T-helper 2 cell treated with Interferon-gamma antibody and Interleukin-4, amounts not matched to agents 5 μg/mL and 100 μg/mL, for 36 hours (primary cell): Measurements from ENCODE around the gene CFAP44.
"Not testable (repeated sequence)": the region's sequence is repeated elsewhere in the genome, so short reads cannot be mapped to it uniquely, and the experiment has no call there.

Experiments used
- DNase-seq: peaks from one replicate; pipeline ENCODE4 v3.0.0; 2021; ENCODE audit warnings: low spot score
- H3K27ac Mint-ChIP-seq: one replicate; pipeline ENCODE4 v1.8.0; 2021; ENCODE audit warnings: mild to moderate bottlenecking, mixed read lengths
- H3K27me3 Mint-ChIP-seq: one replicate; pipeline ENCODE4 v1.8.0; 2021; ENCODE audit warnings: low read depth, mixed read lengths
- H3K36me3 Mint-ChIP-seq: one replicate; pipeline ENCODE4 v1.8.0; 2021; ENCODE audit warnings: low read depth, mixed read lengths
- H3K4me1 Mint-ChIP-seq: one replicate; pipeline ENCODE4 v1.8.0; 2021; ENCODE audit warnings: low read depth, mixed read lengths
- H3K4me3 Mint-ChIP-seq: one replicate; pipeline ENCODE4 v1.8.0; 2022; ENCODE audit warnings: mild to moderate bottlenecking, moderate library complexity, mixed read lengths
- H3K9me3 Mint-ChIP-seq: one replicate; pipeline ENCODE4 v1.8.0; 2021; ENCODE audit warnings: mixed read lengths

CFAP44 gene, protein sequence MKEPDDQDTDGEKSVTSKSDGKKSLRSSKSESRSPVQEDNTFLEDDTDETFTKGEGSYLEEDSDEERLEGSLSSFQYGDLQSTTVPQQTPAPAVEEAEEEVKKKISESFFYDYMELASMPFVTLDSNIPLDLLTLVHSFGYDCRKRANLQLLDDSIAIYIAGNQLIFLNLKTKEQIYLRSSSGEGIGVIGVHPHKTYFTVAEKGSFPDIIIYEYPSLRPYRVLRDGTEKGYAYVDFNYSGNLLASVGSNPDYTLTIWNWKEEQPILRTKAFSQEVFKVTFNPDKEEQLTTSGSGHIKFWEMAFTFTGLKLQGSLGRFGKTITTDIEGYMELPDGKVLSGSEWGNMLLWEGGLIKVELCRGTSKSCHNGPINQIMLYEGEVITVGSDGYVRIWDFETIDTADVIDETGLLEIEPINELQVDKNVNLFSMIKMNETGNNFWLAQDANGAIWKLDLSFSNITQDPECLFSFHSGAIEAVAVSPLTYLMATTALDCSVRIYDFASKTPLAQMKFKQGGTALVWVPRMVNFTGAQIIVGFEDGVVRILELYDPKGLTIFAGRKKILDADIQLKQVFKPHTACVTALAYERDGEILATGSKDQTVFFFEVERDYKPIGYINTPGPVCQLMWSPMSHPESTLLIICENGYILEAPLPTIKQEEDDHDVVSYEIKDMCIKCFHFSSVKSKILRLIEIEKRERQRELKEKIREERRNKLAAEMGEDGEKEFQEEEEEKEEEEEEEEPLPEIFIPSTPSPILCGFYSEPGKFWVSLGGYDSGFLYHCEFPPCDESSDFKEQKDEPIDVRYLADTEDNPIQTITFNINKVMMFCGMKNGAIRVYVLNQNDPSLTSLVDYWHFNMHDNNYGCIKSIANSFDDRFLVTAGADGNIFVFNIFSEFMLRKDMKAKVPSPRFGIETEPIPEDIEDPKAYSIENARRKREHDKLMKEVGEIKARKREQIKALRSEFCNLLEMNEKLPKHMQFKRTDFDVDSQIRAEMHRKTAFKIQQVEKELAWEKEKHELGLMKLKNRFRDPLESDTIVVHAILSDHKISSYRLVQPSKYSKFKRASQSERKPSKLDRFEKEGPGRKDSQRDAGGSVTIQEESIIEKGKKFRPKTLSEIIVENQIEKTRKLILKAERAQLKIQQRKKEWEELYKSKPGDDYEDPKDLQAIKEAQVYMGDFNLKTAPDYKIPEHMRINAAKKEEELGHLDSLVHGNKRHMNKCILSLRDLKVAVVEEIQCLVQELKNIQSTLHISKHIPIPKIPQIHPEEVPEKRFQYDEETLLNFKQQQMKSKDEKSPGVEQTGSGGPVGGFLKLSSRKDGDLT (N-terminal part only)

DNA sequence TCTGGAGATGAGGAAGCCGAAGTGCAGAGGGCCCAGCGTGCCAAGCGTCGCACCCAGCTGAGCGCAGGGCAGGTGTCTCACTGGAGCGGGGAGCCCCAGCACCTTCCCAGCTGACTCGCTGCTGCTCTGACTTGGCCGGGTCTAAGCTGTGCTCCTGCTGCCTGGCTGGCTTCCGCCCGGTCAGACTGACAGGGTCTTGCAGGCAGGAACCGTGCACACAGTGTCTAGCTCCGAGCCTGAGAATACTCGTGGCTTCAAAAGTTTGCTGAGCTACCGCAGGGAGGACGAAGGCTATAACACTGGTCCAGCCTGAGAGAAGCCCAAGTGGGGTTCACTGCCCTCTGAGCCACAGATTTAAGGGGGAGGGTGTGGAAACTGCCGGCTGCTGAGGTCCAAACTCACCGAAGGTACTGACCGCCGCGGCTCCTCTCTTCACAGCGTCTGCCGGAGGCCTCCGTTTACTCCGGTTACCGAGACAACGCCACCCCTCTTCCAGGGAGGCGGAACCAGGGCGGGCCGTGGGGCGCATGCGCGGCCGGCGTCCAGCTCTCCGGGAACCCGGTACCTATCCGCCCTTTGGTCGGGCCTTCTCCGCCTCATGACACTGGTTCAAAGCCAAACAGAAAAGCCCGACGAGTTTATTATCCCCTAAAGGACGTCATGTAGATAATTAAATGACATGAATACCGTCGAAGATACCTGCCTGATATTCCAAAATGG is at the start of gene CFAP44:
CFAP44 (minus strand) TSS at position 443 of the 720 bp plus-strand sequence. CDS start 7,829 bp downstream, outside the sequence.
- H3K4me3 Mint-ChIP-seq, result peak within 1 kb of the TSS; percentile 7
- H3K4me1 Mint-ChIP-seq, result no peaks in the 10 kb centered on the region
- no peak within 1 kb of the TSS for H3K27ac Mint-ChIP-seq
- no peaks in the 10 kb centered on the region for H3K27me3 Mint-ChIP-seq
- peak; percentile 40 for DNase-seq
- H3K36me3 Mint-ChIP-seq, result no peaks in the 10 kb centered on the region
- H3K9me3 Mint-ChIP-seq, result no peaks in the 10 kb centered on the region

- H3K27me3 Mint-ChIP-seq, result no peaks in the 10 kb centered on the region
- H3K9me3 Mint-ChIP-seq, result peaks cover 8% of the 10 kb centered on the region
- no peak overlapping the region for H3K4me3 Mint-ChIP-seq
- H3K27ac Mint-ChIP-seq, result peak overlapping the region; percentile 7
- peaks cover 7% of the 10 kb centered on the region for H3K4me1 Mint-ChIP-seq
- H3K36me3 Mint-ChIP-seq, result peaks cover 14% of the 10 kb centered on the region
- DNase-seq, result no peak
Measured at GRCh38 chr3:113485161-113485609, 43.9 kb upstream of the CFAP44 start.

DNA sequence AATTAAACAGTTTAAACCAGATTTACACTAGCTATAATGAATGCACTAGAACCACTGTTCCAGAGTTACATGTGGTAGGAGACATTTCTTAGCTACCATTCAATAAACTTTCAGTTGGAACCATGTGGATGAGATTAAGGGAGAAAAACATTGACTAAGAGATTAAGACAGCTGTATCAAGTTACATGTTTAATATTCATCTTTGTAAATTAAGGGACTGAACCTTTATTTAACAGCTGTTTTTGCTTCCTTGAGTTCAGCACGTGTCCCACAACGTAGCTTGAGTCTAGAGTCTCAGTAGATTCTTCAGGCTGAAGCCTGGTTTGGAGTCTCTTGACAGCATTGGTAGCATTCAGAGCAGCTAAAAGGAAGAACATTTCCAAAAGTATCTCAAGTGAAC is 27.2 kb upstream of the CFAP44 start:
- Mint-ChIP-seq H3K27me3 (no peaks in the 10 kb centered on the region), H3K36me3 (peaks cover 33% of the 10 kb centered on the region), H3K4me1 (no peaks in the 10 kb centered on the region), H3K27ac (no peak overlapping the region), H3K9me3 (peaks cover 6% of the 10 kb centered on the region), H3K4me3 (no peak overlapping the region)
- DNase-seq, result no peak

DNA sequence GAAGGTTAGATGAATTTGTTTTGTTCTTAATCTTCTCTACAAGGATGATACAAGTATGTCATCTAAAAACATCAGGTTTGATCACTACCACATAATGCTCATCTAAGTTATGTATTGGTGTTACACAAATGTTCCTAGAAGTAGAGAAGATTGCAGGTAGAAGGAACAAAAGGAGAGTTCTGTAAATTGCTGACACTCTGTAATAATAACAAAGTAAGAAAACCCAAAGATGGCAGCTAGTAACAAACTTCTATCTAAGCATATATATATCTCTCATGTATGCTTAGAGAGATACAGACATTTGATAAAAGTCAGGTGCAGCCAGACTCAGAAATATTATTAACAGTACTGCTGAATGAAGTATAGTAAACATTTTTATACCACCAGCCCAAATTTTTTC is 20.2 kb upstream of the CFAP44 start:
- no peak overlapping the region for H3K4me3 Mint-ChIP-seq
- H3K36me3 Mint-ChIP-seq, result peaks cover 51% of the 10 kb centered on the region
- no peaks in the 10 kb centered on the region for H3K27me3 Mint-ChIP-seq
- H3K4me1 Mint-ChIP-seq, result no peaks in the 10 kb centered on the region
- DNase-seq, result no peak
- H3K9me3 Mint-ChIP-seq, result peaks cover 8% of the 10 kb centered on the region
- H3K27ac Mint-ChIP-seq, result no peak overlapping the region

DNA sequence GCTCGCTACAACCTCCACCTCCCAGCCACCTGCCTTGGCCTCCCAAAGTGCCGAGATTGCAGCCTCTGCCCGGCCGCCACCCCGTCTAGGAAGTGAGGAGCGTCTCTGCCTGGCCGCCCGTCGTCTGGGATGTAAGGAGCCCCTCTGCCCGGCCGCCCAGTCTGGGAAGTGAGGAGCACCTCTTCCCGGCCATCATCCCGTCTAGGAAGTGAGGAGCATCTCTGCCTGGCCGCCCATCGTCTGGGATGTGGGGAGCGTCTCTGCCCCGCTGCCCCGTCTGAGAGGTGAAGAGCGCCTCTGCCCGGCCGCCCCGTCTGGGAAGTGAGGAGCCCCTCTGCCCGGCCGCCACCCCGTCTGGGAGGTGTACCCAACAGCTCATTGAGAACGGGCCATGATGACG is 17.3 kb upstream of the CFAP44 start:
- not testable (repeated sequence) for DNase-seq, H3K4me1 Mint-ChIP-seq, H3K4me3 Mint-ChIP-seq, H3K9me3 Mint-ChIP-seq, H3K27ac Mint-ChIP-seq, H3K27me3 Mint-ChIP-seq
- H3K36me3 Mint-ChIP-seq, result peaks cover 56% of the 10 kb centered on the region

DNA sequence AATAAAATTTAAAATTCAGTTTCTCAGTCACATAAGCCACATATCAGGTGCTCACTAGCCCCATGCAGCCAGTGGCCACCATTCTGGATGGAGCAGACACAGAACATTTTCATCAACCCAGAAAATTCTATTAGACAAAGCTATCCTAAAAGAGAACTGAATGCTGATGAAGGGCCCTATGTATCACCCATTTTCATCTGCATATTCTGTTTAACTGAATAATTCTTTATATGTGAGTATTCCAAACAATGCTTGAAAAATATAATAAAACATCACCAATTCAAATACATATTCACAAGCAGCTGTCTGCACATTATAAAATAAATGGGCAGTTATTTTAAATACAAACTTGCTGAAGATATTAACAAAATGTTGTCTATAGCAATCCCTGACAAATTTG is 14.2 kb upstream of the CFAP44 start:
- no peak overlapping the region for H3K27ac Mint-ChIP-seq
- no peak overlapping the region for H3K4me3 Mint-ChIP-seq
- DNase-seq, result no peak
- H3K27me3 Mint-ChIP-seq, result no peaks in the 10 kb centered on the region
- peaks cover 46% of the 10 kb centered on the region for H3K36me3 Mint-ChIP-seq
- no peaks in the 10 kb centered on the region for H3K9me3 Mint-ChIP-seq
- H3K4me1 Mint-ChIP-seq, result peaks cover 6% of the 10 kb centered on the region

GRCh38 chr3:113454630-113455029 is 13.3 kb upstream of the CFAP44 start:
- peaks cover 39% of the 10 kb centered on the region for H3K36me3 Mint-ChIP-seq

DNA sequence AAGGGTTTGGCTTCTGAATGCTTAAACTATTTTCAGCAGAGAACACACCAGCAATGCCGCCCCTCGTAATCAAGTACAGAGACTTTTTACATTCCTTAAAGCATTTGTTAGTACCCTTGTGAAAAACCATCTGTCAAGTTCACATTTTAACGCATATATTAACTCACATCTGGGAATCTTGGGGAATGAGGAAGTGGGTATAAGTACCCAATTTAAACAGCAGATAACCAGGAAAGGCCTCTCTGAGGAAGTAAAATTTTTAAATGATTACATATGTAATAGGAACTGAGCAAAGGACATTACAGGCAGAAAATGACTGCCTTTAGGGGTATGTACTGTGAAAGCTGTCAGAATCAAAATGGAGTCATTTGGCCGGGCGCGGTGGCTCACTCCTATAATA is 12.8 kb upstream of the CFAP44 start:
- Mint-ChIP-seq H3K36me3 (peaks cover 38% of the 10 kb centered on the region), H3K27ac (no peak overlapping the region), H3K9me3 (no peaks in the 10 kb centered on the region), H3K4me1 (peaks cover 6% of the 10 kb centered on the region), H3K27me3 (no peaks in the 10 kb centered on the region), H3K4me3 (no peak overlapping the region)
- no peak for DNase-seq

More at GRCh38 chr3:113454630-113455029, 13.3 kb upstream of the CFAP44 start:
- no peak overlapping the region for H3K27ac Mint-ChIP-seq
- H3K9me3 Mint-ChIP-seq, result no peaks in the 10 kb centered on the region
- H3K4me1 Mint-ChIP-seq, result peaks cover 6% of the 10 kb centered on the region
- H3K4me3 Mint-ChIP-seq, result no peak overlapping the region
- no peak for DNase-seq
- H3K27me3 Mint-ChIP-seq, result no peaks in the 10 kb centered on the region

DNA sequence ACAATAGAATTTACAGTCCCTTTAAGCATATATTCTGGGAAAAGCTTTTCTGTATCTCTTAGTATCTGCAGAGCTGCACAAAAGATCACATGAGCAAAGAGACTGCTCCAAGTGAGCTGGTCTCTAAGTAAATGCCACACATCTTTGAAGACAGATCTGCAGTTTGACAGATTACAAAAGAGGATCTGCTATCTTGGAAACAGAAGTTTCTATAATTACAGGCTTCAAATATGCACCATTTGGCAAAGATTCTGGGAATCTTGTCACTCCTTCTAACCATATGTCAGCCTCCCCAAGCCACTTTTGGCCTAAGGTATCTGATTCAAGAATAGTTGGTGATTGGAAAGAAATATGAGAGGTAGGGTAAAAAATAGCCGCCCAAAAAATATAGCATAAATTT is 9.6 kb upstream of the CFAP44 start:
- no peaks in the 10 kb centered on the region for H3K9me3 Mint-ChIP-seq
- peaks cover 16% of the 10 kb centered on the region for H3K36me3 Mint-ChIP-seq

DNA sequence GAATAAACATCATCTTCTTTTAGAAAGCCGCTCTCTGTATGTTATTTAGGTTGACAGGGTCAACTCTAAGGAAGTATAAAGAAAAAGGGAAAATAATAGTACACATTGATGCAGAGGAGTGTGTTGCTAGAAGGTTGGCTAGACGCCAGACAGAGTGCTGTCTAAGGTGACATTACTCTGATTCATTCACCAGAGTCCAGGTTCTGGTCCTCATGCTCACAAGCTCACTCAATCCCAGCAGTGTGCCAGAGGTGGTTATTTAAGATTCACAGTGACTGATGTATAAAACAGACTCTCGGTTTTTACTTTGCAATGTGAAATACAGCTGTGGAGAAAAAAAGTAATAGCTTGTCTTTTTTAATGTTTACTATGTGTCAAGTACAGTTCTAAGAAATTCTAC is 1.7 kb downstream of the CFAP44 start:
- Mint-ChIP-seq H3K27ac (no peak overlapping the region), H3K4me3 (no peak overlapping the region), H3K27me3 (no peaks in the 10 kb centered on the region), H3K36me3 (no peaks in the 10 kb centered on the region), H3K4me1 (no peaks in the 10 kb centered on the region), H3K9me3 (no peaks in the 10 kb centered on the region)
- no peak for DNase-seq

More for the DNA sequence above, 9.6 kb upstream of the CFAP44 start:
- H3K4me3 Mint-ChIP-seq, result no peak overlapping the region
- no peaks in the 10 kb centered on the region for H3K27me3 Mint-ChIP-seq
- peaks cover 6% of the 10 kb centered on the region for H3K4me1 Mint-ChIP-seq
- no peak for DNase-seq
- no peak overlapping the region for H3K27ac Mint-ChIP-seq

DNA sequence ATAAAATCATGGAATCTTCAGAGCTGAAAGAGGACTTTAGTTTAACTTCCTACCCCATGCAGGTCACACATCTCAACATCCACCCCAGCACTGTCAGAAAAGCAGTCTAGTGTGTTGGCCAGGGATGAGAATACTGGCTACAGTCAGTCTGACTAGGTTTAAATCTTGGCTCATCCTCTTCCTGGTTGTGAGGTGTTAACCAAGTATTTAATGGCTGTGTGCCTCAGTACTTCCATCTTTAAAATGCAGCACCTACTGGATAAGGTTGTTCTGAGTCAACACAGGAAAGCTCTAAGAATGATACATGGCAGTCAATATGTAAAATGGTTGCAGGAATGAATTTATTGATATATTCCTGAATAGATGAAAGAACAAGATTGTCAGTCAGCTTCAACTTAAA is 3.1 kb downstream of the CFAP44 start:
- no peak overlapping the region for H3K4me3 Mint-ChIP-seq
- no peak overlapping the region for H3K27ac Mint-ChIP-seq
- no peaks in the 10 kb centered on the region for H3K4me1 Mint-ChIP-seq
- H3K9me3 Mint-ChIP-seq, result no peaks in the 10 kb centered on the region
- no peaks in the 10 kb centered on the region for H3K36me3 Mint-ChIP-seq
- no peak for DNase-seq
- no peaks in the 10 kb centered on the region for H3K27me3 Mint-ChIP-seq

- DNase-seq, result no peak
- no peaks in the 10 kb centered on the region for H3K36me3 Mint-ChIP-seq
- H3K9me3 Mint-ChIP-seq, result no peaks in the 10 kb centered on the region
- H3K27me3 Mint-ChIP-seq, result no peaks in the 10 kb centered on the region
- H3K27ac Mint-ChIP-seq, result no peak overlapping the region
- H3K4me3 Mint-ChIP-seq, result no peak overlapping the region
- no peaks in the 10 kb centered on the region for H3K4me1 Mint-ChIP-seq
Measured at GRCh38 chr3:113437411-113437810, 3.9 kb downstream of the CFAP44 start.

GRCh38 chr3:113436809-113437208 is 4.5 kb downstream of the CFAP44 start:
- no peaks in the 10 kb centered on the region for H3K36me3 Mint-ChIP-seq
- H3K9me3 Mint-ChIP-seq, result no peaks in the 10 kb centered on the region
- no peaks in the 10 kb centered on the region for H3K27me3 Mint-ChIP-seq
- no peak for DNase-seq
- H3K4me3 Mint-ChIP-seq, result no peak overlapping the region
- H3K27ac Mint-ChIP-seq, result no peak overlapping the region
- no peaks in the 10 kb centered on the region for H3K4me1 Mint-ChIP-seq
